Activated CD8-positive, alpha-beta T cell treated with anti-CD3 and anti-CD28 coated beads, Interleukin-2, amount 10 ng/mL, durations not matched to agents 7 days and 5 days (primary cell): ENCODE results near the gene DNAH5. TPM values are rescaled to one million over a fixed set of nuclear protein-coding genes. Genes with fewer than 3 reads are reported as not detected.
"Not testable (repeated sequence)": the region's sequence is repeated elsewhere in the genome, so short reads cannot be mapped to it uniquely, and the experiment has no call there.

Experiments
- ATAC-seq: fragments of 150-1000 bp; cut with Tn5 transposase; one replicate; pipeline ENCODE4 v1.10.0; 2021; ENCODE audit warnings: moderate library complexity
- CTCF ChIA-PET: fragments of 350-600 bp; sonication (Branson Sonifier 250); formaldehyde crosslinking; loops from one replicate; lab custom pipeline; 2021; ENCODE audit warnings: antibody characterized with exemption; lab: Charles Lee
- POLR2A ChIA-PET: fragments of 350-600 bp; sonication (Branson Sonifier 250); formaldehyde crosslinking; loops from one replicate; lab custom pipeline; 2021; ENCODE audit warnings: antibody characterized with exemption; lab: Charles Lee
- DNase-seq: peaks from one replicate; pipeline ENCODE4 v3.0.0-alpha.2; 2020
- H3K27ac Mint-ChIP-seq: one replicate; pipeline ENCODE4 v1.8.0; 2021; ENCODE audit warnings: mild to moderate bottlenecking, mixed read lengths
- H3K27me3 Mint-ChIP-seq: one replicate; pipeline ENCODE4 v1.8.0; 2021; ENCODE audit warnings: low read depth, mixed read lengths
- H3K36me3 Mint-ChIP-seq: one replicate; pipeline ENCODE4 v1.8.0; 2021; ENCODE audit warnings: low read depth, mixed read lengths
- H3K4me1 Mint-ChIP-seq: one replicate; pipeline ENCODE4 v1.8.0; 2021; ENCODE audit warnings: low read depth, mixed read lengths
- H3K4me3 Mint-ChIP-seq: one replicate; pipeline ENCODE4 v1.8.0; 2021; ENCODE audit warnings: mild to moderate bottlenecking, mixed read lengths
- H3K9me3 Mint-ChIP-seq: one replicate; pipeline ENCODE4 v1.8.0; 2022; ENCODE audit warnings: mixed read lengths; ENCODE audit not compliant: insufficient read depth
- total RNA-seq, 2 experiments: library from RNA; stranded (reverse); gene quantifications; one replicate each; pipeline ENCODE4 v1.2.3, GENCODE V29; 2021

The DNAH5 gene
- total RNA-seq, 2 experiments from 2014 or later = not detected

DNA sequence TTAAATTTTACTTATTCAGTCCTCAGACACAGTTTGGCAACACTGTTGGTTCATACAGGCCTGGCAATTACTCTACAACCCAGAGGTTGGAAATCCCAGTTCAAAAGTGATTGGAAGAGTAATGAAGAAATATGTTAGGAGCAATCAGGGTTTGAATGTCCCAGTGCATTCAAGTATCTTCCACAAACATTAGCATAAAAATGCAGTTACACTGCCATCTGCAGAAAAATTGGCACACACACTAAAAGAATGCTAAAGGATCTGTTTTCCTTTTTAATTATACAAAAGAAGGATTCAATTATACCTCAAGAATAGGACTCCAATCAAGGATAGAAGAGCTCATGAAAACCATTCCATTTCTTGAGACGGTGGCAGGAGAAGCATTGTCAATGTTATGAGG is 130.2 kb downstream of the DNAH5 start:
- CTCF ChIA-PET = no interaction called here

GRCh38 chr5:13809921-13810320 is 134.6 kb downstream of the DNAH5 start:
- ATAC-seq = no peak
- POLR2A ChIA-PET = no interaction called here
- H3K27ac Mint-ChIP-seq = no peak overlapping the region

More for the DNA sequence above, 130.2 kb downstream of the DNAH5 start:
- H3K27me3 Mint-ChIP-seq = no peaks in the 10 kb centered on the region
- H3K4me1 Mint-ChIP-seq = no peaks in the 10 kb centered on the region
- H3K27ac Mint-ChIP-seq = no peak overlapping the region
- POLR2A ChIA-PET = no interaction called here
- DNase-seq (no peak), ATAC-seq (no peak)
- no peak overlapping the region for H3K4me3 Mint-ChIP-seq
- H3K9me3 Mint-ChIP-seq = peaks cover 5% of the 10 kb centered on the region
- no peaks in the 10 kb centered on the region for H3K36me3 Mint-ChIP-seq

DNA sequence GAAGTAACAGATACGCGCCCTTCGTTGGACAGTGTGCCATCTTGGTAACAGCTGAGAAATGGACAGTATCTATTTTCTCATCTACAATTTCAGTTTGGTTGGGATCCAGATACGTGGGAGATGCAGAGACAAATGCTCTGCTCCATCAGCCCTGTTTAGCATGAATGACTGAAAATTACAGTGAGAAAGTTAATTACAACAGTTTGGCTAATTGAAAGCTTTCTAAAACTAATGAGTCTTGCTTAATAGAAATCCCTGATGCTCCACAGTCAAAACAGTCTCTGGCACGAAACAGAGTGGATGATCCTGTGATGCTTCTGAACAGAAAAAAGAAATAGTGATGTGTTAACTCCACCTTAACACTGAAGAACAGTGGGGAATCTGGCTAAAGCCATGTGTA is 140.2 kb downstream of the DNAH5 start:
- H3K4me1 Mint-ChIP-seq = no peaks in the 10 kb centered on the region
- ATAC-seq (no peak), DNase-seq (no peak)
- ChIA-PET CTCF (no interaction called here), POLR2A (no interaction called here)
- H3K4me3 Mint-ChIP-seq = no peak overlapping the region
- H3K27me3 Mint-ChIP-seq = no peaks in the 10 kb centered on the region
- no peaks in the 10 kb centered on the region for H3K36me3 Mint-ChIP-seq
- peaks cover 4% of the 10 kb centered on the region for H3K9me3 Mint-ChIP-seq
- no peak overlapping the region for H3K27ac Mint-ChIP-seq

More at GRCh38 chr5:13809921-13810320, 134.6 kb downstream of the DNAH5 start:
- Mint-ChIP-seq H3K4me3 (no peak overlapping the region), H3K4me1 (no peaks in the 10 kb centered on the region), H3K27me3 (no peaks in the 10 kb centered on the region), H3K36me3 (no peaks in the 10 kb centered on the region), H3K9me3 (peaks cover 9% of the 10 kb centered on the region)
- CTCF ChIA-PET = no interaction called here
- DNase-seq = no peak

- H3K27me3 Mint-ChIP-seq, H3K4me3 Mint-ChIP-seq, POLR2A ChIA-PET, ATAC-seq, CTCF ChIA-PET, H3K27ac Mint-ChIP-seq, H3K4me1 Mint-ChIP-seq, H3K36me3 Mint-ChIP-seq, DNase-seq: not testable (repeated sequence)
- peaks cover 10% of the 10 kb centered on the region for H3K9me3 Mint-ChIP-seq
Observed at GRCh38 chr5:13798569-13798968, 145.9 kb downstream of the DNAH5 start.

DNA sequence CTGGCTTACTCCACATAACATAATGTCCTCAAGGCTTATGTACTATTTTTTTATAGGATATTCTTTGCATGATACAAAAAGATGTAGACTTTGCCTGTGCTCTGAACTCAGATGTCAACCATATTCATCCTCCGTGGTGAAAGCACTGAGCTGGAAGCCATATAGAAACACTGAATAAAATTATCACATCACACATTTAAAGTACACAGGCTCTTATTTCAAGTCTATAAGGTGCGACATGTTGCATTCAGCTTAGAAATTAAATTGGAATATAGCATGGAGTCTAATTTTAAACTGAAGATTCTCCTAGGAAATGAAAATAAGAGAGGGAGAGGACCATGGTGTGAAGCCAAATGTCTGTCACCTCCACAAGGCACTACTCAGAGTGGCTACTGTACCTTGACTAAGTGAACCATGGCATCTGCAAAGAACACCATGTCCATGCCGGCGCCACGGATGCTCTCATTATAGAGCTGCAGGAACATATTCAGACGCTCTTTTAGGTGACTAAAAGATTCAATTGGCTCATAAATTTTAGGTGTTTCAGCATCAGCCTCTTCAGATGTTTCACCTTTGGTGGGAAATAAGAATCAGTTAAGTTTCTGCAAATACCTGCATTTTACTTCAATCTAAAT is 158.6 kb downstream of the DNAH5 start:
- CTCF ChIA-PET = no interaction called here
- no peaks in the 10 kb centered on the region for H3K36me3 Mint-ChIP-seq
- no peak overlapping the region for H3K4me3 Mint-ChIP-seq
- ATAC-seq = no peak
- H3K27me3 Mint-ChIP-seq = no peaks in the 10 kb centered on the region
- H3K9me3 Mint-ChIP-seq = peaks cover under 1% of the 10 kb centered on the region
- no peaks in the 10 kb centered on the region for H3K4me1 Mint-ChIP-seq
- POLR2A ChIA-PET = no interaction called here
- no peak overlapping the region for H3K27ac Mint-ChIP-seq
- DNase-seq = no peak

DNA sequence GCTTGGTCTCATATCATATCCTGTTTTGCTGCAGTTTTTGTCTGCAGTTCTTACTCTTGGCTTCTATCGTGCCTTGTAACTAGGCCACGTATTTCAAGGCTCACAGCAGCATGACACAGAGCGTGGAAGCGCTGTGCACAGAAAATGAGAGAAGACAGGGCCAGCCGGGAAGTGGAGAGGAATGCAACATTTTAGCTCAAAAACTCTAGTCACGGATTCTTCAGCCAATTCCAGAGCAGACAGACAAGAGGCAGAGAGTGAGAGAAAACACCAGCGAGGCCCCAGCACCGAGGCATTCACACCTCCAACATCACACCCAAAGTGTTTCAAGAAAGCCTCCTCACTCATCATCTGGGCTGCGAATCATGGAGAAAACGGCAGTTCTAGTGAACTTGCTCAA is 160.8 kb downstream of the DNAH5 start:
- H3K27ac Mint-ChIP-seq = no peak overlapping the region
- ChIA-PET POLR2A (no interaction called here), CTCF (no interaction called here)
- DNase-seq = no peak
- no peaks in the 10 kb centered on the region for H3K4me1 Mint-ChIP-seq
- H3K9me3 Mint-ChIP-seq = peaks cover 5% of the 10 kb centered on the region
- H3K36me3 Mint-ChIP-seq = no peaks in the 10 kb centered on the region
- H3K27me3 Mint-ChIP-seq = no peaks in the 10 kb centered on the region
- ATAC-seq = no peak
- no peak overlapping the region for H3K4me3 Mint-ChIP-seq

DNA sequence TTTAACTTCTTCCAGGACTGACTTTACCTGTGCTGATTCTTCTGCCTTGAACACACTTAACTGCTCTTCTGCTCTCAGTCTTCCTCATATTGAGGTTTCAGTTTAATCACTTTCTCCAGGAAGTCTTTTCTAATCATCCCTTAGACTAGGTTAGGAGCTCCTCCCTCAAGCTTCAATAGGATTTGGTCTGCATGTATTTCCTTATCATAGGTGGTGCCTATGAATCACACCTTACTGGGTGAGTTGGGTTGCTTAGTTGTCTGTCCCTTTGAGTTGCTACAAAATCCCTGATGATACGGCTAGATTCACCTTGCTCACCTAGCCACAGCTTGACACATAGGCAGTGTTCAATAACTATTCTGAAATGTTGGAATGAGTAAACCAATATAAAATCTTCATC is 164.4 kb downstream of the DNAH5 start:
- Mint-ChIP-seq H3K4me3 (no peak overlapping the region), H3K36me3 (no peaks in the 10 kb centered on the region), H3K4me1 (no peaks in the 10 kb centered on the region), H3K9me3 (peaks cover 5% of the 10 kb centered on the region), H3K27ac (no peak overlapping the region), H3K27me3 (no peaks in the 10 kb centered on the region)
- ChIA-PET CTCF (no interaction called here), POLR2A (no interaction called here)
- ATAC-seq (no peak), DNase-seq (no peak)

GRCh38 chr5:13773649-13774048 is 170.8 kb downstream of the DNAH5 start:
- H3K27ac Mint-ChIP-seq = no peak overlapping the region
- H3K4me3 Mint-ChIP-seq = no peak overlapping the region
- CTCF ChIA-PET = no interaction called here
- H3K4me1 Mint-ChIP-seq = no peaks in the 10 kb centered on the region
- ATAC-seq (no peak), DNase-seq (no peak)
- no peaks in the 10 kb centered on the region for H3K27me3 Mint-ChIP-seq
- POLR2A ChIA-PET = no interaction called here
- no peaks in the 10 kb centered on the region for H3K9me3 Mint-ChIP-seq
- H3K36me3 Mint-ChIP-seq = no peaks in the 10 kb centered on the region

GRCh38 chr5:13771011-13771571 is 173.4 kb downstream of the DNAH5 start:
- Mint-ChIP-seq H3K4me3 (no peak overlapping the region), H3K27me3 (no peaks in the 10 kb centered on the region), H3K9me3 (no peaks in the 10 kb centered on the region), H3K36me3 (no peaks in the 10 kb centered on the region), H3K27ac (no peak overlapping the region), H3K4me1 (no peaks in the 10 kb centered on the region)
- CTCF ChIA-PET = no interaction called here
- no peak for ATAC-seq
- POLR2A ChIA-PET = no interaction called here
- no peak for DNase-seq

DNA sequence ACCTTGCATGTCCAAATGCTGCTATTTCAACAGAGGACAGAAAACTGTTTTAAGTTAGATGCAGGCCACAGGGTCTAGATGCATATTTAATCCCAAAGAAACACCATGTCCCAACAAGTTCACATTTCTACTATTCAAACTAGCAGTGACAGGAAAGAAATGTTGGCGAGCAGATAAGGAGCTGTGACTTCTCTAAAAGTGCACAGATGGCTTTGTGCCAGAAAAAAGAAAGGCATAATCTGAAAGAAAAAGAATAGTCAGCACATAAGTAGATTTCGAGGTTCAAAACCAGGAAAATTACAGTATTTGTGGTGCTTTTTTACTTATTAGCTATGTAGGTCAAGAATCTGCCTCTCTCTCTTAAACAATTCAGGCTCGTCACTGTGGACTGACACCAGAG is 178.3 kb downstream of the DNAH5 start:
- Mint-ChIP-seq H3K4me1 (no peaks in the 10 kb centered on the region), H3K27ac (no peak overlapping the region), H3K36me3 (no peaks in the 10 kb centered on the region), H3K4me3 (no peak overlapping the region), H3K27me3 (no peaks in the 10 kb centered on the region), H3K9me3 (no peaks in the 10 kb centered on the region)
- POLR2A ChIA-PET = no interaction called here
- CTCF ChIA-PET = no interaction called here
- DNase-seq (no peak), ATAC-seq (no peak)

GRCh38 chr5:13763719-13764118 is 180.8 kb downstream of the DNAH5 start:
- DNase-seq (no peak), ATAC-seq (no peak)
- Mint-ChIP-seq H3K4me3 (no peak overlapping the region), H3K27me3 (no peaks in the 10 kb centered on the region), H3K9me3 (no peaks in the 10 kb centered on the region), H3K27ac (no peak overlapping the region), H3K4me1 (no peaks in the 10 kb centered on the region), H3K36me3 (no peaks in the 10 kb centered on the region)
- ChIA-PET CTCF (no interaction called here), POLR2A (no interaction called here)

GRCh38 chr5:13749766-13750165 is 194.7 kb downstream of the DNAH5 start:
- no peak overlapping the region for H3K4me3 Mint-ChIP-seq
- CTCF ChIA-PET = no interaction called here
- no peaks in the 10 kb centered on the region for H3K36me3 Mint-ChIP-seq

GRCh38 chr5:13746026-13746425 is 198.5 kb downstream of the DNAH5 start:
- DNase-seq (no peak), ATAC-seq (no peak)
- Mint-ChIP-seq H3K27me3 (no peaks in the 10 kb centered on the region), H3K4me1 (no peaks in the 10 kb centered on the region), H3K36me3 (no peaks in the 10 kb centered on the region), H3K4me3 (no peak overlapping the region), H3K9me3 (no peaks in the 10 kb centered on the region), H3K27ac (no peak overlapping the region)
- CTCF ChIA-PET = no interaction called here
- POLR2A ChIA-PET = no interaction called here

More at GRCh38 chr5:13749766-13750165, 194.7 kb downstream of the DNAH5 start:
- no peak overlapping the region for H3K27ac Mint-ChIP-seq
- H3K4me1 Mint-ChIP-seq = no peaks in the 10 kb centered on the region
- no peaks in the 10 kb centered on the region for H3K27me3 Mint-ChIP-seq
- DNase-seq (no peak), ATAC-seq (no peak)
- H3K9me3 Mint-ChIP-seq = no peaks in the 10 kb centered on the region
- POLR2A ChIA-PET = no interaction called here
